ENCODE measurements around the gene HMG20A.

GRCh38 chr15:77484994-77485393 is 64.3 kb downstream of the HMG20A start:
- no peak for TF ChIP-seq CTCF (IDR thresholded peaks at IDR 0.05)
- no peak for TF ChIP-seq EP300 (IDR thresholded peaks at IDR 0.05)
- no peak for TF ChIP-seq POLR2AphosphoS5 (IDR thresholded peaks at IDR 0.05)
